ENCODE measurements around the gene DMRT1. TPM values are rescaled to one million over a fixed set of nuclear protein-coding genes. Genes with fewer than 3 reads are reported as not detected.
"Not testable (repeated sequence)": the region's sequence is repeated elsewhere in the genome, so short reads cannot be mapped to it uniquely, and the experiment has no call there.

The DMRT1 gene
- total RNA-seq, 2 donors from 2014 or later: not detected

- no peak for ATAC-seq
- no peaks in the 10 kb centered on the region for H3K36me3 Mint-ChIP-seq
These were observed 58.1 kb downstream of the DMRT1 start for GRCh38 chr9:899440-900184.

GRCh38 chr9:903886-904285, 62.4 kb downstream of the DMRT1 start:
- no peaks in the 10 kb centered on the region for H3K9me3 Mint-ChIP-seq
- no peak for DNase-seq (ENCODE audit: low spot score in 2 of 2)
- no peak for ATAC-seq
- no peaks in the 10 kb centered on the region for H3K36me3 Mint-ChIP-seq
- no peak overlapping the region for H3K27ac Mint-ChIP-seq

More at GRCh38 chr9:899440-900184, 58.1 kb downstream of the DMRT1 start:
- Mint-ChIP-seq H3K27ac (no peak overlapping the region), H3K9me3 (no peaks in the 10 kb centered on the region)
- no peak for DNase-seq (ENCODE audit: low spot score in 2 of 2)

DNA sequence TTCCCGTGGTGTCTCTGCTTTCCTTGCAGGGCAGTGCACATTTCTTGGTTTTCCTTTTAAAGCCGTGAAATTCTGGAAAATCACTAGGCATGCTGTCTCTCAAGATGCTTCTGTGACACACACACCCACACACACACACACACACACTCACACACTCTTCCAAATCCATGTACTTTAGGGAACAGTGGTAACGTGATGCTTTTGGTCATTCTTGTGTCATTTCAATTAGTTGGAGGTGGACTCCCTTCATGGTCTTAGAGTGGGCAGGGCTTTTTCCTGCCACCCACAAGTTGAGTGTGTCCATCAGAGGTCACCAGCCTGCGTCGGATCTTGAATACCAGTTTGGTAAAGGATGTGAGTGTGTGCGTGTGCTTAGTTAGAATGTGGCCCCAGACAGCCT, 64.4 kb downstream of the DMRT1 start:
- DNase-seq (ENCODE audit: low spot score in 2 of 2) (no peak), ATAC-seq (no peak)
- Mint-ChIP-seq H3K9me3 (no peaks in the 10 kb centered on the region), H3K27ac (no peak overlapping the region), H3K36me3 (no peaks in the 10 kb centered on the region)

GRCh38 chr9:908536-909205, 67.2 kb downstream of the DMRT1 start:
- Mint-ChIP-seq H3K27ac (no peak overlapping the region), H3K9me3 (no peaks in the 10 kb centered on the region), H3K36me3 (no peaks in the 10 kb centered on the region)
- no peak for DNase-seq (ENCODE audit: low spot score in 2 of 2)
- ATAC-seq: no peak

DNA sequence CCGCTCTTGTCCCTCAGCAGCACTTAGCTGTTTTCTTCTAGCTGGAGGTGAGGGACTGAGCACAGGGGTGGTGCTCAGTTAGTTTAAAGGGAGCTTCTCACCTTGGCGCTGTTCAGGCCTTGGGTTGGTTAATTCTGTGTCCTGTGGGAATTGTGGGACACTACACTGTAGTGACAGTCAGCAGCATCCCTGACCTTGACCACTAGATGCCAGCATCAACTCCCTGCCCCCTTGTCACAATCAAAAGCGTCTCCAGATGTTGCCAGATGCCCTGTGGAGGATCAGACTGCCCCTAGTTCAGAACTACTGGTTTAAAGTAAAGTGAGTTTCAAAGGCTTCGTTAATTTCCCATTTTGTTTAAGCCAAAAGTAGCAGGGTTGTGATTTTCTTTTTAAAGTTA, 69.5 kb downstream of the DMRT1 start:
- DNase-seq (ENCODE audit: low spot score in 2 of 2) (no peak), ATAC-seq (no peak)
- H3K36me3 Mint-ChIP-seq: no peaks in the 10 kb centered on the region
- H3K9me3 Mint-ChIP-seq: no peaks in the 10 kb centered on the region
- peak overlapping the region in 1 of 2 donors; percentile 36 for H3K27ac Mint-ChIP-seq

DNA sequence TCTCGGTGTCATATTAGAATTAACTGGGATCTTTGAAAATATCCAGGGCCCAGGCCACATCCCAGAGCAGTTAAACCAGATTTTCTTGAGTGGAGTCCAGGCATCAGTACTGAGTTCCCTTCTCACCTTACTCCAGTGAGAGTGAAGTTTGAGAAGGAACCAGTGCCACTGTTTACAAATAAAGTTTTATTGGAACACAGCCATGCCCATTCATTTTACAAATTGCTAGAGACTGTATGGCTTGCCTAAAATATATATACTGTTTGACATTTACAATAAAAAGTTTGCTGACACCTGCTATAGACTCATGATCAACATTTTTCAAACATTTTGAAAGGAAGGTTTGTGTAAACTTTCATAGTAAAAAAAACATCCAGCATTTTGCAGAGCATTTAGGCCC, 71.3 kb downstream of the DMRT1 start:
- DNase-seq (ENCODE audit: low spot score in 2 of 2) (no peak), ATAC-seq (no peak)
- no peaks in the 10 kb centered on the region for H3K36me3 Mint-ChIP-seq
- no peak overlapping the region for H3K27ac Mint-ChIP-seq
- H3K9me3 Mint-ChIP-seq: no peaks in the 10 kb centered on the region

- DNase-seq (ENCODE audit: low spot score in 2 of 2); H3K27ac Mint-ChIP-seq; H3K9me3 Mint-ChIP-seq; ATAC-seq; H3K36me3 Mint-ChIP-seq: not testable (repeated sequence)
These were observed 72.0 kb downstream of the DMRT1 start for GRCh38 chr9:913526-913925.

GRCh38 chr9:917730-918129, 76.2 kb downstream of the DMRT1 start:
- no peak for DNase-seq (ENCODE audit: low spot score in 2 of 2)
- no peak for ATAC-seq
- H3K36me3 Mint-ChIP-seq: no peaks in the 10 kb centered on the region
- H3K27ac Mint-ChIP-seq: no peak overlapping the region
- no peaks in the 10 kb centered on the region for H3K9me3 Mint-ChIP-seq

GRCh38 chr9:920927-921326, 79.4 kb downstream of the DMRT1 start:
- Mint-ChIP-seq H3K9me3 (no peaks in the 10 kb centered on the region), H3K27ac (no peak overlapping the region), H3K36me3 (no peaks in the 10 kb centered on the region)
- DNase-seq (ENCODE audit: low spot score in 2 of 2): no peak
- no peak for ATAC-seq

GRCh38 chr9:922171-922570, 80.7 kb downstream of the DMRT1 start:
- no peak for ATAC-seq
- Mint-ChIP-seq H3K27ac (no peak overlapping the region), H3K9me3 (no peaks in the 10 kb centered on the region), H3K36me3 (no peaks in the 10 kb centered on the region)
- DNase-seq (ENCODE audit: low spot score in 2 of 2): no peak

DNA sequence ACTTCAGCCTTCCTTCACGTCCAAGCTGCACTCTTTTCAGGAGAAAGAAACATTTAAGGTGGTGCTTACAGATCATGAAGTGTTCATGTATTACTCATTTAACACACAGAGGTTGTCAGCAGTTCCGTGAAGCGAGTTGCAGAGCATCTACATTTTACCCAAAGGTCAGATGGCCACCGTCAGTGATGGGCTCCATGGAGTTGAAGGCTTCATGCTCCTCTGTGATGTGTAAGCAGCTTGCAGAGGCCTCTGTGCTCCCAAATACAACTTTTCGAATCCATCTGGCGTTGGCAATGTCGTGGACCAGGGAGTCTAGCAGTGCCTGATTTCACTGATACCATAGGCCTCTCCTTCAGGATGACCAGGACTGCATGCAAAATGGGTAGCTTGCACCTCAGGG, 81.2 kb downstream of the DMRT1 start:
- H3K36me3 Mint-ChIP-seq: no peaks in the 10 kb centered on the region
- H3K27ac Mint-ChIP-seq: no peak overlapping the region

GRCh38 chr9:926976-927375, 85.5 kb downstream of the DMRT1 start:
- Mint-ChIP-seq H3K27ac (no peak overlapping the region), H3K9me3 (no peaks in the 10 kb centered on the region), H3K36me3 (no peaks in the 10 kb centered on the region)
- DNase-seq (ENCODE audit: low spot score in 2 of 2): no peak
- ATAC-seq: no peak

More for the DNA sequence above, 81.2 kb downstream of the DMRT1 start:
- ATAC-seq (no peak), DNase-seq (ENCODE audit: low spot score in 2 of 2) (no peak)
- no peaks in the 10 kb centered on the region for H3K9me3 Mint-ChIP-seq

- H3K27ac Mint-ChIP-seq: no peak overlapping the region
- peak in 1 of 2 donors; percentile 28 for ATAC-seq
- no peaks in the 10 kb centered on the region for H3K9me3 Mint-ChIP-seq
- no peaks in the 10 kb centered on the region for H3K36me3 Mint-ChIP-seq
- peak in 1 of 2 donors; percentile 5 for DNase-seq (ENCODE audit: low spot score in 2 of 2)
These were observed 87.0 kb downstream of the DMRT1 start for GRCh38 chr9:928363-929042.

DNA sequence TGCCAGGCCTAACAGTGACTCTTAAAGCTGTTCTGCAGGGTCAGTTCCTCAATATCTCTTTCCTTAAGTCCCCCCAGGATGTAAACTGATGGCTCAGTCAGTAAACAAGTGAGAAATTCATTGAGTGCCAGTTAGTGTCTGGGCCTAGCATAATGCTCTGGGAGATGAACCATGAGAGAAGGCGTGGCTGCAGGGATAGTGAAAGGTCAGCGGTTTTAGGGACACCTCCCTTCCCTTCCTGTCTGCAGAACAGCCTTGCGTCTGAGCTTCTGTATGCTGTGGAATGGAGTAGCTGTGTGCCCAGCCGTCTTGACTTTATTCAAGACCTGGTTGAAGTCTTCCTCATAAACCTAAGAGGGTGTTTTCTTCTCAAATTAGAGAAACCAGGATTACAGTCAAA, 88.2 kb downstream of the DMRT1 start:
- ATAC-seq (no peak), DNase-seq (ENCODE audit: low spot score in 2 of 2) (no peak)
- no peak overlapping the region for H3K27ac Mint-ChIP-seq
- no peaks in the 10 kb centered on the region for H3K36me3 Mint-ChIP-seq
- H3K9me3 Mint-ChIP-seq: no peaks in the 10 kb centered on the region

DNA sequence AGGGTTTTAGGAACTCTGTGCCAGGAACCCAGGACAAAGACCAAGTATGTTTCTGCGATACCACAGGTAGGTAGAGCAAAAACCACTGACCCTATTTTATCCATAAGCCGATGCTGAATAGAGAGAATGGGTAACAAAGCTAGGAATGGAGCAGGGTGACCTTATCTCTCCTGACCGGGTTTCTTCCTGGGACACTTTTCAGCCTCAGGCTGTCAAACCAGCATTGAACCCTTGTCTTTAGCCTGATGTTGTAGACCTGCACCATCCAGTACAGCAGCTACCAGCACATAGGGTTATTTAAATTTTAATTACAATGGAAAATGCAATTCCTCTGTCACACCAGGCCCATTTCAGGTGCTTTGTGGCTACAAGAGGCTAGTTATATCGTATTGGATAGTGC, 91.9 kb downstream of the DMRT1 start:
- ATAC-seq (no peak), DNase-seq (ENCODE audit: low spot score in 2 of 2) (no peak)
- peaks cover 3 to 5% of the 10 kb centered on the region in 2 donors for H3K9me3 Mint-ChIP-seq
- no peak overlapping the region for H3K27ac Mint-ChIP-seq
- no peaks in the 10 kb centered on the region for H3K36me3 Mint-ChIP-seq

- ATAC-seq (no peak), DNase-seq (ENCODE audit: low spot score in 2 of 2) (no peak)
- peaks cover 0 to 10% of the 10 kb centered on the region in 2 donors for H3K36me3 Mint-ChIP-seq
These were observed 94.0 kb downstream of the DMRT1 start for GRCh38 chr9:935348-935965.

More at GRCh38 chr9:935348-935965, 94.0 kb downstream of the DMRT1 start:
- H3K27ac Mint-ChIP-seq: no peak overlapping the region
- H3K9me3 Mint-ChIP-seq: peaks cover 11 to 13% of the 10 kb centered on the region in 2 donors
